Measurements from ENCODE around the gene RAB30. TPM values are rescaled to one million over a fixed set of nuclear protein-coding genes. Genes with fewer than 3 reads are reported as not detected.

RAB30 gene
- polyA plus RNA-seq, 2 donors = 0.90 to 1.8 TPM

GRCh38 chr11:83042964-83043711 is 28.6 kb downstream of the RAB30 start:
- WGBS, 2 donors = 48 to 55% methylated on average over 3 of the region's 3 CpGs
- no peak overlapping the region for H3K27ac ChIP-seq (ENCODE audit: low read depth in 2 of 2, low read length in 1 of 2)

GRCh38 chr11:83041126-83041525 is 30.6 kb downstream of the RAB30 start:
- H3K27me3 ChIP-seq (ENCODE audit: control insufficient read depth in 1 of 2, insufficient read depth in 2 of 2, low read length in 2 of 2) = no peaks in the 10 kb centered on the region
- no peaks in the 10 kb centered on the region for H3K4me1 ChIP-seq (ENCODE audit: control insufficient read depth in 2 of 2, insufficient read depth in 2 of 2, low read length in 1 of 2)
- H3K36me3 ChIP-seq (ENCODE audit: control insufficient read depth in 2 of 2, insufficient read depth in 2 of 2, low read length in 1 of 2) = no peaks in the 10 kb centered on the region
- no peak overlapping the region for H3K4me3 ChIP-seq (ENCODE audit: low read depth in 1 of 2, low read length in 2 of 2)
- no peaks in the 10 kb centered on the region for H3K9me3 ChIP-seq (ENCODE audit: control insufficient read depth in 2 of 2, insufficient read depth in 1 of 2, low read depth in 1 of 2, low read length in 1 of 2)
- H3K27ac ChIP-seq (ENCODE audit: low read depth in 2 of 2, low read length in 1 of 2) = no peak overlapping the region
- 85 to 94% methylated on average over 2 of the region's 2 CpGs for WGBS, 2 donors

More at GRCh38 chr11:83042964-83043711, 28.6 kb downstream of the RAB30 start:
- no peaks in the 10 kb centered on the region for H3K4me1 ChIP-seq (ENCODE audit: control insufficient read depth in 2 of 2, insufficient read depth in 2 of 2, low read length in 1 of 2)
- no peaks in the 10 kb centered on the region for H3K9me3 ChIP-seq (ENCODE audit: control insufficient read depth in 2 of 2, insufficient read depth in 1 of 2, low read depth in 1 of 2, low read length in 1 of 2)
- H3K36me3 ChIP-seq (ENCODE audit: control insufficient read depth in 2 of 2, insufficient read depth in 2 of 2, low read length in 1 of 2) = no peaks in the 10 kb centered on the region
- no peaks in the 10 kb centered on the region for H3K27me3 ChIP-seq (ENCODE audit: control insufficient read depth in 1 of 2, insufficient read depth in 2 of 2, low read length in 2 of 2)
- H3K4me3 ChIP-seq (ENCODE audit: low read depth in 1 of 2, low read length in 2 of 2) = no peak overlapping the region

GRCh38 chr11:83039566-83039965 is 32.1 kb downstream of the RAB30 start:
- 93 to 95% methylated on average over 4 of the region's 4 CpGs for WGBS, 2 donors
- H3K9me3 ChIP-seq (ENCODE audit: control insufficient read depth in 2 of 2, insufficient read depth in 1 of 2, low read depth in 1 of 2, low read length in 1 of 2) = no peaks in the 10 kb centered on the region

GRCh38 chr11:83037877-83038276 is 33.8 kb downstream of the RAB30 start:
- Histone ChIP-seq H3K27ac (ENCODE audit: low read depth in 2 of 2, low read length in 1 of 2) (no peak overlapping the region), H3K36me3 (ENCODE audit: control insufficient read depth in 2 of 2, insufficient read depth in 2 of 2, low read length in 1 of 2) (no peaks in the 10 kb centered on the region), H3K27me3 (ENCODE audit: control insufficient read depth in 1 of 2, insufficient read depth in 2 of 2, low read length in 2 of 2) (no peaks in the 10 kb centered on the region), H3K4me3 (ENCODE audit: low read depth in 1 of 2, low read length in 2 of 2) (no peak overlapping the region), H3K9me3 (ENCODE audit: control insufficient read depth in 2 of 2, insufficient read depth in 1 of 2, low read depth in 1 of 2, low read length in 1 of 2) (no peaks in the 10 kb centered on the region), H3K4me1 (ENCODE audit: control insufficient read depth in 2 of 2, insufficient read depth in 2 of 2, low read length in 1 of 2) (peaks cover 0 to 4% of the 10 kb centered on the region in 2 donors)
- WGBS, 2 donors = 80 to 83% methylated on average over 4 of the region's 4 CpGs

More at GRCh38 chr11:83039566-83039965, 32.1 kb downstream of the RAB30 start:
- peaks cover 0 to 4% of the 10 kb centered on the region in 2 donors for H3K4me1 ChIP-seq (ENCODE audit: control insufficient read depth in 2 of 2, insufficient read depth in 2 of 2, low read length in 1 of 2)
- H3K4me3 ChIP-seq (ENCODE audit: low read depth in 1 of 2, low read length in 2 of 2) = no peak overlapping the region
- H3K36me3 ChIP-seq (ENCODE audit: control insufficient read depth in 2 of 2, insufficient read depth in 2 of 2, low read length in 1 of 2) = no peaks in the 10 kb centered on the region
- H3K27me3 ChIP-seq (ENCODE audit: control insufficient read depth in 1 of 2, insufficient read depth in 2 of 2, low read length in 2 of 2) = no peaks in the 10 kb centered on the region
- no peak overlapping the region for H3K27ac ChIP-seq (ENCODE audit: low read depth in 2 of 2, low read length in 1 of 2)

GRCh38 chr11:83036701-83037100 is 35.0 kb downstream of the RAB30 start:
- 80 to 91% methylated on average over 5 of the region's 5 CpGs for WGBS, 2 donors
- no peaks in the 10 kb centered on the region for H3K9me3 ChIP-seq (ENCODE audit: control insufficient read depth in 2 of 2, insufficient read depth in 1 of 2, low read depth in 1 of 2, low read length in 1 of 2)
- peaks cover 0 to 4% of the 10 kb centered on the region in 2 donors for H3K4me1 ChIP-seq (ENCODE audit: control insufficient read depth in 2 of 2, insufficient read depth in 2 of 2, low read length in 1 of 2)
- no peaks in the 10 kb centered on the region for H3K36me3 ChIP-seq (ENCODE audit: control insufficient read depth in 2 of 2, insufficient read depth in 2 of 2, low read length in 1 of 2)
- no peak overlapping the region for H3K4me3 ChIP-seq (ENCODE audit: low read depth in 1 of 2, low read length in 2 of 2)
- no peaks in the 10 kb centered on the region for H3K27me3 ChIP-seq (ENCODE audit: control insufficient read depth in 1 of 2, insufficient read depth in 2 of 2, low read length in 2 of 2)
- no peak overlapping the region for H3K27ac ChIP-seq (ENCODE audit: low read depth in 2 of 2, low read length in 1 of 2)

GRCh38 chr11:83035070-83035854 is 36.4 kb downstream of the RAB30 start:
- Histone ChIP-seq H3K27me3 (ENCODE audit: control insufficient read depth in 1 of 2, insufficient read depth in 2 of 2, low read length in 2 of 2) (no peaks in the 10 kb centered on the region), H3K4me3 (ENCODE audit: low read depth in 1 of 2, low read length in 2 of 2) (no peak overlapping the region), H3K36me3 (ENCODE audit: control insufficient read depth in 2 of 2, insufficient read depth in 2 of 2, low read length in 1 of 2) (no peaks in the 10 kb centered on the region), H3K9me3 (ENCODE audit: control insufficient read depth in 2 of 2, insufficient read depth in 1 of 2, low read depth in 1 of 2, low read length in 1 of 2) (no peaks in the 10 kb centered on the region), H3K4me1 (ENCODE audit: control insufficient read depth in 2 of 2, insufficient read depth in 2 of 2, low read length in 1 of 2) (peaks cover 0 to 4% of the 10 kb centered on the region in 2 donors), H3K27ac (ENCODE audit: low read depth in 2 of 2, low read length in 1 of 2) (peak overlapping the region in 1 of 2 donors; percentile 52)
- WGBS, 2 donors = 63 to 68% methylated on average over 6 of the region's 6 CpGs

GRCh38 chr11:83034673-83035014 is 37.1 kb downstream of the RAB30 start:
- no peaks in the 10 kb centered on the region for H3K9me3 ChIP-seq (ENCODE audit: control insufficient read depth in 2 of 2, insufficient read depth in 1 of 2, low read depth in 1 of 2, low read length in 1 of 2)
- no peaks in the 10 kb centered on the region for H3K27me3 ChIP-seq (ENCODE audit: control insufficient read depth in 1 of 2, insufficient read depth in 2 of 2, low read length in 2 of 2)
- H3K4me3 ChIP-seq (ENCODE audit: low read depth in 1 of 2, low read length in 2 of 2) = peak overlapping the region in 1 of 2 donors; percentile 5
- H3K4me1 ChIP-seq (ENCODE audit: control insufficient read depth in 2 of 2, insufficient read depth in 2 of 2, low read length in 1 of 2) = peaks cover 0 to 4% of the 10 kb centered on the region in 2 donors
- peak overlapping the region; percentile 3 to 61 for H3K27ac ChIP-seq (ENCODE audit: low read depth in 2 of 2, low read length in 1 of 2)
- H3K36me3 ChIP-seq (ENCODE audit: control insufficient read depth in 2 of 2, insufficient read depth in 2 of 2, low read length in 1 of 2) = no peaks in the 10 kb centered on the region

- Histone ChIP-seq H3K4me1 (ENCODE audit: control insufficient read depth in 2 of 2, insufficient read depth in 2 of 2, low read length in 1 of 2) (peaks cover 0 to 4% of the 10 kb centered on the region in 2 donors), H3K27ac (ENCODE audit: low read depth in 2 of 2, low read length in 1 of 2) (peak overlapping the region; percentile 61 to 79), H3K9me3 (ENCODE audit: control insufficient read depth in 2 of 2, insufficient read depth in 1 of 2, low read depth in 1 of 2, low read length in 1 of 2) (no peaks in the 10 kb centered on the region), H3K4me3 (ENCODE audit: low read depth in 1 of 2, low read length in 2 of 2) (peak overlapping the region in 1 of 2 donors; percentile 5), H3K27me3 (ENCODE audit: control insufficient read depth in 1 of 2, insufficient read depth in 2 of 2, low read length in 2 of 2) (no peaks in the 10 kb centered on the region), H3K36me3 (ENCODE audit: control insufficient read depth in 2 of 2, insufficient read depth in 2 of 2, low read length in 1 of 2) (no peaks in the 10 kb centered on the region)
- WGBS, 2 donors = 17 to 20% methylated on average over 6 of the region's 6 CpGs
Measured at GRCh38 chr11:83033972-83034672, 37.6 kb downstream of the RAB30 start.

GRCh38 chr11:83033371-83033770 is 38.3 kb downstream of the RAB30 start:
- H3K4me1 ChIP-seq (ENCODE audit: control insufficient read depth in 2 of 2, insufficient read depth in 2 of 2, low read length in 1 of 2) = peaks cover 0 to 4% of the 10 kb centered on the region in 2 donors
- no peaks in the 10 kb centered on the region for H3K9me3 ChIP-seq (ENCODE audit: control insufficient read depth in 2 of 2, insufficient read depth in 1 of 2, low read depth in 1 of 2, low read length in 1 of 2)
- no peak overlapping the region for H3K4me3 ChIP-seq (ENCODE audit: low read depth in 1 of 2, low read length in 2 of 2)
- no peaks in the 10 kb centered on the region for H3K27me3 ChIP-seq (ENCODE audit: control insufficient read depth in 1 of 2, insufficient read depth in 2 of 2, low read length in 2 of 2)
- H3K27ac ChIP-seq (ENCODE audit: low read depth in 2 of 2, low read length in 1 of 2) = peak overlapping the region; percentile 38 to 61
- no peaks in the 10 kb centered on the region for H3K36me3 ChIP-seq (ENCODE audit: control insufficient read depth in 2 of 2, insufficient read depth in 2 of 2, low read length in 1 of 2)
- WGBS, 2 donors = 25 to 29% methylated on average over 1 of the region's 1 CpG

Data from esophagus (tissue), 2 donors.